ENCODE results near the gene ZFTA.

DNA sequence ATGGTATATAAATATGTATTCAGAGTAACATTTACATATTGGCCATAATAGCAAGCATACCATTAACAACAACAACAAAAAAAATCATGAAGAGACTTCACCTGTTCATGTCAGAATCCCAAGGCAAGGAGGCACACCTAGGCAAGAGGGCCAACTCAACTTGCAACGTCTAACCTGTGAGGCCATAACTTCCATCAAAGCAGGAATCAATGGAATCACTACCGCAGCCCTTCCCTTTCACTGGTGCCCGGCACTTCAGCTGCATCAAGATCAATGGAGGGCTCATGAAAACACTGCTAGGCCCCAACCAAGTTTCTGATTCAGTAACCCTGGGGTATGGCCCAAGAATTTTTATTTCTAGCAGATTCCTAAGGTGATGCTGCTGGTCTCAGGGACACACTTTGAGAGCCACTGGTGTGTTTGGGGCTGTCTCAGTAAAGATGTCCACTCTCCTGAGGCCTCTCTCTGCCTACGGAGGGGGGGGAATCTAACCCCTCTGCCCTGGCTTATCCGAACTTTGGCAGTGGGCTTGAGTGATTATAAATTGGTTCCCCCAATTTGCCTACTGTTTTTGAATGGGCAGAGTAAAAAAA, 8.0 kb downstream of the ZFTA start:
- TF ChIP-seq, protein P1, sequence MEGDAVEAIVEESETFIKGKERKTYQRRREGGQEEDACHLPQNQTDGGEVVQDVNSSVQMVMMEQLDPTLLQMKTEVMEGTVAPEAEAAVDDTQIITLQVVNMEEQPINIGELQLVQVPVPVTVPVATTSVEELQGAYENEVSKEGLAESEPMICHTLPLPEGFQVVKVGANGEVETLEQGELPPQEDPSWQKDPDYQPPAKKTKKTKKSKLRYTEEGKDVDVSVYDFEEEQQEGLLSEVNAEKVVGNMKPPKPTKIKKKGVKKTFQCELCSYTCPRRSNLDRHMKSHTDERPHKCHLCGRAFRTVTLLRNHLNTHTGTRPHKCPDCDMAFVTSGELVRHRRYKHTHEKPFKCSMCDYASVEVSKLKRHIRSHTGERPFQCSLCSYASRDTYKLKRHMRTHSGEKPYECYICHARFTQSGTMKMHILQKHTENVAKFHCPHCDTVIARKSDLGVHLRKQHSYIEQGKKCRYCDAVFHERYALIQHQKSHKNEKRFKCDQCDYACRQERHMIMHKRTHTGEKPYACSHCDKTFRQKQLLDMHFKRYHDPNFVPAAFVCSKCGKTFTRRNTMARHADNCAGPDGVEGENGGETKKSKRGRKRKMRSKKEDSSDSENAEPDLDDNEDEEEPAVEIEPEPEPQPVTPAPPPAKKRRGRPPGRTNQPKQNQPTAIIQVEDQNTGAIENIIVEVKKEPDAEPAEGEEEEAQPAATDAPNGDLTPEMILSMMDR (IDR thresholded peaks at IDR 0.05): no peak
- TF ChIP-seq EP300 (IDR thresholded peaks at IDR 0.05): no peak
- no peak for TF ChIP-seq POLR2A (IDR thresholded peaks at IDR 0.05)
- TF ChIP-seq POLR2AphosphoS5 (IDR thresholded peaks at IDR 0.05): no peak
